HG03039 (cell line): ENCODE measurements around the gene TRIM41.

ENCODE experiments used
- ATAC-seq: cut with Tn5 transposase; IDR thresholded peaks from one replicate; pipeline ENCODE4 v1.9.1; 2021; ENCODE audit warnings: mild to moderate bottlenecking, moderate library complexity; ENCODE audit not compliant: unreplicated experiment

TRIM41 gene

DNA sequence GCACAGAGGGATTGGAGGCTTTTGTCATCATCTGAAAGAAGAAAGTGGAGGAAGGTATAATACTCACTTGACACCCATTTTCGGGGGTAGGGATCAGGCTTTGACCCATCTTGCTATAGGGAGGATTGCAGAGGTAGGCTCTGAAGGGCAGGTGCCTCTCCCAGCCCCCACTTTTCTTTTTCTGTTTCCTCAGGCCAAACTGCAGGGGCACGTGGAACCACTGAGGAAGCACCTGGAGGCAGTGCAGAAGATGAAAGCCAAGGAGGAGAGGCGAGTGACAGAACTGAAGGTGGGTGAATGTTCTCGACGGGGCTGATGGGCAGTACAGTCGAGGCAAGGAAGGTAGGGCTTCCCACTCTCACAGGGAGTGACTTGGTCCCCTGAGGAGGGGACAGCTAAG, 7.5 kb downstream of the TRIM41 start:
- no peak for ATAC-seq

DNA sequence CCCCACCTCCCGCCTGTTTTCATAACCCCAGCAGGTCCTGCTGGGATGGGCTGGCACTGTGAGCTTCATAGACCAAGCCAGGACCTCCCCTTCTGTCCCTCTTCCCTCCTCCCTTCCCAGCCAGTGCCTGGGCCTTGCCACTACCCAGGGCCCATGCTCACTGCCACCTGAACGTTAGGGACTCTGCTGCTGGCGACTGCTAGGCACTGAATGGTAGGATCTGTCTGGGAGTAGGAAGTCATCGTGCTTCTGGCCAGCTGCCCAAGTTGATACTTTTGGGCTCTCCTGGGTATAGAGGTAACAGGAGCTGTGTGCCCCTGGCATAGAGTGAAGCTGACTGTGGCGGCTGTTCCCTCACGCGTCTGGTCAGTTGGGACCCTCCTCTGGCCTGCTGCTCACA, 8.4 kb downstream of the TRIM41 start:
- no peak for ATAC-seq

DNA sequence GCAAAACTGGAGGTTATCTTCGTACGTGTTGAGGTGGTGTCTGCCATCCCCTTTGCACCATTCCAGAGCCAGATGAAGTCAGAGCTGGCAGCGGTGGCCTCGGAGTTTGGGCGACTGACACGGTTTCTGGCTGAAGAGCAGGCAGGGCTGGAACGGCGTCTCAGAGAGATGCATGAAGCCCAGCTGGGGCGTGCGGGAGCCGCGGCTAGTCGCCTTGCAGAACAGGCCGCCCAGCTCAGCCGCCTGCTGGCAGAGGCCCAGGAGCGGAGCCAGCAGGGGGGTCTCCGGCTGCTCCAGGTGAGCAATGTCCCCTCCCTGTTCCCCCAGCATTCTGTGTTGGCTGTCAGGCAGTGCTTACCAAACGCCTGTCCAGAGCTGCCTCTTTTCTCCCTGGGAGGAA, 9.5 kb downstream of the TRIM41 start:
- ATAC-seq, result no peak

DNA sequence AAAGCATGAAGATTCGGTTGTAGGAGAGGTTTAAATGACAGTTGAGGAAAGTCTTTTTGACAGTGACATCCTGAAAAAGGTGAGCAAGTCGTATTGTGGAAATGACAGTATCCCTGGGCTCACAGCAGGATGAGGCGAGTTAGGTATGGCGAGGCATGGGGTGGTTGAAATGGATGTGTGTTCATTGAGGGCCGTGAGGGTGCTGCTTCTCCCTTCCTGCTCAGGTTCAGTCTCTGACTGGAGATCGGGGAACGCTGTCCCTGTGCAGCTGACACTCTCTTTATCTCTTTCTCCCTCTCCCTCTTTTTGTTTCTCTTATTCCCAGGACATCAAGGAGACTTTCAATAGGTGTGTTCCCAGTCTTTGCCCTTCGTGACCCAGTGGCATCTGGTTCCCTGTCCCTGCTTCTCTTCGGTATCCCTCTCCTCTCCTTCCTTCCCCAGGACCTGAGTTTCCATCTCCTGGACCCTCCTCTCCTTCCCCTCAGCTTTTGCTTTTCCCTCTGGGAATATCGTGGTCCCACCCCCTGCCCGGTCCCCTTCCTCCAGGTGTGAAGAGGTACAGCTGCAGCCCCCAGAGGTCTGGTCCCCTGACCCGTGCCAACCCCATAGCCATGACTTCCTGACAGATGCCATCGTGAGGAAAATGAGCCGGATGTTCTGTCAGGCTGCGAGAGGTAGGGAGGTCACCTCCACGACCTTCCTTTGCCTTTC, 10.2 kb downstream of the TRIM41 start:
- no peak for ATAC-seq

DNA sequence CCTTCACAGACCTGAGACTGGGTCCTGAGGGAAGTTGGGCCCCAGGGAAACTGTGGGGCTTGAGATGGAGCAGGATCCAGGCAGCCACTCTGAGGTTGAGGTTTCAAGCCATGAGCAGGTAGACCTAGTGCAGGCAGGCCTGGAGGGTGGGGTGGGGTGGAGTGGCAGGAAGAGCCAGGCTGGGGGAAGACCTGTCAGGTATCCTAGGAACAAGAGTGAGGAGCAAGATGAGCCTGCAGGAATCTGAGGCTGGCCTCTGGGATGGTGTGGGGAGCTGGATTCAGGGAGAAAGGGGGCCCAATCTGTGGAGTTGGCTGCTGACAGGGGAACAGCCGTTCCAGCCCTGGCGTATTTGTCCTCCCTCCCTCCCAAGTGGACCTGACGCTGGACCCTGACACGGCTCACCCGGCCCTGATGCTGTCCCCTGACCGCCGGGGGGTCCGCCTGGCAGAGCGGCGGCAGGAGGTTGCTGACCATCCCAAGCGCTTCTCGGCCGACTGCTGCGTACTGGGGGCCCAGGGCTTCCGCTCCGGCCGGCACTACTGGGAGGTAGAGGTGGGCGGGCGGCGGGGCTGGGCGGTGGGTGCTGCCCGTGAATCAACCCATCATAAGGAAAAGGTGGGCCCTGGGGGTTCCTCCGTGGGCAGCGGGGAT, 10.8 kb downstream of the TRIM41 start:
- no peak for ATAC-seq

DNA sequence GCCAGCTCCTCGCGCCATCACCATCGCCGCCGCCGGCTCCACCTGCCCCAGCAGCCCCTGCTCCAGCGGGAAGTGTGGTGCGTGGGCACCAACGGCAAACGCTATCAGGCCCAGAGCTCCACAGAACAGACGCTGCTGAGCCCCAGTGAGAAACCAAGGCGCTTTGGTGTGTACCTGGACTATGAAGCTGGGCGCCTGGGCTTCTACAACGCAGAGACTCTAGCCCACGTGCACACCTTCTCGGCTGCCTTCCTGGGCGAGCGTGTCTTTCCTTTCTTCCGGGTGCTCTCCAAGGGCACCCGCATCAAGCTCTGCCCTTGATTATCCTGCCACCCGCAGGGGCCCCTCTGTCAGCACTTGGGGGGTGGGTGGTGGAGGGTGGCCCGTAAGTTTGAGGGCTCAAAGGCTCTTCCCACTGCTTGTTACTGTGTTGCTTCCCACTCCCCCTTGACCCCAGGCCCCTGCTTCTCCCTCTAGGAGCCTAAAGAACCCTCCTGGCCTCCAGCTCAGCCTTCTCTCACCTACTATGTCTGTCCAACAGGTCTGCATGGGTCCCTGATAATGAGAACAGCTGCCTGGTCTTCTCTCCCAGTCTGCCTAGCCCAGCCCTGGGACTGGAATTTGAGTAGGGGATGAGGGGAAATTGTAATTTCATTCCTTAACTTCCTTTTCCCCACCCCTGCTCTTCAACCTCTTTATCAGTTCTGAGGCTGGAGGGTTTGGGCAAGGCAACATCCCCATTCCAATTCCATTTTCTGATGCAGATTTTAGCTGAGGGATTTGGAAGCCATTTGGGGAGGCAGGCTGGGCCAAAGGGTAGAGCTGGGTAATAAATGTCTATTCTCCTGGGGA, 11.6 kb downstream of the TRIM41 start:
- no peak for ATAC-seq

DNA sequence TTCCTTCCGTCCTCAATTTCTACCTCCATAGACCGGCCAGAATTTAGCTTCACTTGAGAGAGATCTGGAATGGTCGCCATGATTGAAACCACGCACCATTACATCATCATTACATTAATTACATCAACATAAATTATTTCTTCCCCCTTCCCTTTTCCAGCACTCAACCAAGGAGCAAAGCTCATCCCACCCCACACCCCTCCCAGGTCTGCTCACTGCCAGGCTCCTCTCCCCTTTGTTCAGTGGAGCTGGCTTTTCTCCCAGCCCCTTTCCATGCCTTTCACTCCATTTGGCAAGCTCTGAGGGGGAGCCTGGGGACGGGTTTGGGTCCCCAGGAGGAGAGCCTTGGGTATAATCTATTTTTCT, 12.2 kb downstream of the TRIM41 start:
- no peak for ATAC-seq

DNA sequence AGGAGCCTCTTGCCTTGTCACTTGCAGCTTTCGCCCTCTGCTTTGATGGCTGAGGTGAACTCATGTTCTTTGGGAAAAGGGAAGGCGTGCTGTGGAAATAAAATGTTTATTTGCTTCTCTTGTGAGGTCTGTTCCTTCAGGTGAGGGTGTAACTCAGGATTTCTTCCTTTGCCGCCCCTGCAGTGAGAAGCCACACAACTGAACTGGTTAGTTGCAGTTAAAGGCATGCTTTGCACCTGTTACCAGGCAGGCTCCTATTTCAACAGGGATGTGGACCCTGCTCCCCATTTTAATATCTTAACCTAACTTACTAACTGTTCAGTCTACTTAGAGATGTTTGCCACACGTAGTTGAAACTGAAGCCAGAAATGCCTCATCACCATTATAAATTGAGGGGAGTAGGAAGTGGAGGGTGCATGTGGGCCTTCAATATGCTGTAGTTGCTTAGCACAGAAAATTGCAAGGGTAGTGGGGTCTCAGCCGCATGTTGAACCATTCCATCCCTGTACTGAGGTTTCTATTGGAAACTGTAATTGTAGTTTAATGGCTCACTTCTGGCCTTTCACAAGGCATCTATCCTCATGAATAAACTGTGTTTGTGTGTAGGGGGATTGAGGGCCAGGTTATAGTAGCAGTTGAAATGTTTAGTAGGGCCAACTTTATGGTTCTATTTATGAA, 12.7 kb downstream of the TRIM41 start:
- no peak for ATAC-seq

DNA sequence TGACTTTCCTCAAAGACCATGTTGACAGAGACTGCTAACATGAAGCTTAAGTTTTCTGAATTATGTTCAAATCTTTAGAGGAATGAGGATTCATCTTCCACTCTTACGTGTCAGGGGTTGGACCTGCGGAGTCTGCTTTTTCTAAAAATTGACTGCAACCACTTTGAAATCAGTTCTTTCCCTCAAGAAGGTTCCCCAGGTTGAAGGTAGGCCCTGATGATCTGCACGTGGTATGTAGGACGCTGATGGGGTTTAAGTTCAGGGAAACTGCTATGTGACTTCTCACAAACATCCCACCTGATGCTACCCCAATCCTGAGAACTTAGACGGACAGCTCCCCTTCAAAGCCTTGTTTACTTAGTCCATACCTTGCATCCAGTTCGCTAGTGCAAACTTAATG, 13.4 kb downstream of the TRIM41 start:
- ATAC-seq, result no peak

DNA sequence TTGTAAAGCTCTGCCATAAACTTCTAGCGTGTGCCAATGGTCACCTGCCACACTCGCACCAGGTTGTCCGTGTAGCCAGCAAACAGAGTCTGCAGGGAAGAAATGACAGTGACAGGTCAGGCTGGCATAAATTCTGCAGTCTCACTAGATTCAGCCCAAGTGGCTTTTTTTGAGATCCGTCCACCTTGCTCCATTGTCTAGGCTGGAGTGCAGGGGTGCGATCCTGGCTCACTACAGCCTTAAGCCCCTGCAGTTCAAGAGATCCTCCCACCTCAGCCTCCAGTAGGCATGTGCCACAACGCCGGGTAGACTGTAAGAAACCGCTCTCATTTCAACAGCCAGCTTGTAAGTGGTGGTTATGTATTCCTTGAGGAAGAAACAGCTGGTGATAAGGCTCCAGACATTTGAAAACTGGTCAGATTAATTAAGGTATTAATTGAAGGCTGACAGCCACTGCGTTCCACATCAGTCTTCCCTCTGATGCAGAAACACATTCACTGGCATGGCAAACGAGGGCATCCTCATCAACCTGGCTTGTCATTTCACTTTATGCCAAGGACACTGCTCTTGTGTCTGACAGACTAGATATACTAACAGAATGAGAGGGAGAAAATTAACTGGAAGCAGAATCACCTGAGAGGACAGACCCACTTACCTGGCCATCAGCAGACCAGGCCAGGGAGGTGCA, 14.0 kb downstream of the TRIM41 start:
- no peak for ATAC-seq

DNA sequence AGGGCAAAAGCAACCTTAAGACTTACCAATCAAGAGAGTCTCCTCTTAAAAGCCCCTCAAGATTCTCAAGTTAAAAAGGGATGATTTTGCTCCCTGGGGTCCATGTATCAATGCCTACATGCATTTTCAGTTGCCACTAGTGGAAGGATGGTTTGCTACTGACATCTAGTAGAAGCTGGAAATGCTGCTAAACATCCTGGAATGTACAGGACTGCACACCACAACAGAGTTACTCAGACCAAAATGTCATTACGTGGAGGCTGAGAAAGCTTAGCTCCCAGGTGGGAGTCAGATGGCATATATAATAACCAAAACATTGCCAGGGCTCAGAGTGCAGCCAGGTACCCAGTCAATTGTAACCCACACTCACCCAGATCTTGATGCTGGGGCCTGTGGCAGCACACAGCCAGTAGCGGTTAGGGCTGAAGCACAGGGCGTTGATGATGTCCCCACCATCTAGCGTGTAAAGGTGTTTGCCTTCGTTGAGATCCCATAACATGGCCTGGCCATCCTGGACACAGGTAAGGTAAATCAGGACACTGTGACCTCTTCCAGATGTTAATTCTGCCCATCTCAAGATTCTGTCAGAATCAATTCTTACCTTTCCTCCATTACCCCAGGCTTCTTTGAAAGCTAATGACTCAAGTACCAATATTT, 14.8 kb downstream of the TRIM41 start:
- no peak for ATAC-seq

DNA sequence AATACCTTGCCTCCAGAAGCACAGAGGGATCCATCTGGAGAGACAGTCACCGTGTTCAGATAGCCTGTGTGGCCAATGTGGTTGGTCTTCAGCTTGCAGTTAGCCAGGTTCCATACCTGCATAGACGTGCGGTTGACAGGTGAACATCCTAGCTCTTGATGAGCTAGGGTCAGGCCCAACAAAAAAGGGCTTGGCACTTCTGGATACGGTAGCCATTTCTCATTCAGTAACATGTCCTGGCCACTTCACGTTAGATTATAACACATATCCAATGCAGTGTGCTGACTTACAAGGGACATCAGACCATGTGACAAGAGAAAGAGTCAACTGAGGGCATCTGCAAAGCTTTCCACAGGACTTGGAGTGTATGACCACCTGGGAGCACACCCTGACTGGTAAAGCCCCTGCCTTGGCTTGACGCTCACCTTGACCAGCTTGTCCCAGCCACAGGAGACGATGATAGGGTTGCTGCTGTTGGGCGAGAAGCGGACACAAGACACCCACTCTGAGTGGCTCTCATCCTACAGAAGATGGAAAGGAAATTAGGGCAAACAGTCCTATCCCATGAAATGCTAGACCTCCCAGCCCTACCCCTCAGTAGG, 16.1 kb downstream of the TRIM41 start:
- no peak for ATAC-seq

DNA sequence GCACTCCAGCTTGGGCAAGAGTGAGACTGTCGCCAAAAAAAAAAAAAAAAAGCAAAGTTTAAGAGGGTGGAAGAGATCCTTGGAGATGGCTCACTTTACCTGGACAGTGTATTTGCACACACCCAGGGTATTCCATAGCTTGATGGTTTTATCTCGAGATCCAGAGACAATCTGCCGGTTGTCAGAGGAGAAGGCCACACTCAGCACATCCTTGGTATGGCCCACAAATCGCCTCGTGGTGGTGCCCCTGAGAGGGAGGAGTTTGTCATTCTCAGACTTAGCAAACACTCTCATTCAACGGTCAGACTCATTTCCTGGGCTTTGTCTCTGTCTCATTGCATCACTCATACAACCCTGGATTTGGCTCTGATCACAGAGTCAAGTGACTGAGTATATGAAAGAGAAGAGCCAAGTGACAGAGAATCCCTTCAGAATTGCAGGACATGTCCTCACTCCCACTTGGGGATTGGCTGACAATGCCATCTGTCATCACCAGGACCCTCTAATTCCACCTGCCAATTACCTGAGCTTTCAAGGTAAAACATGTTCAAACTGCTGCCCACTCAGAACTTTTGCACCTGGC, 18.4 kb downstream of the TRIM41 start:
- ATAC-seq, result no peak

DNA sequence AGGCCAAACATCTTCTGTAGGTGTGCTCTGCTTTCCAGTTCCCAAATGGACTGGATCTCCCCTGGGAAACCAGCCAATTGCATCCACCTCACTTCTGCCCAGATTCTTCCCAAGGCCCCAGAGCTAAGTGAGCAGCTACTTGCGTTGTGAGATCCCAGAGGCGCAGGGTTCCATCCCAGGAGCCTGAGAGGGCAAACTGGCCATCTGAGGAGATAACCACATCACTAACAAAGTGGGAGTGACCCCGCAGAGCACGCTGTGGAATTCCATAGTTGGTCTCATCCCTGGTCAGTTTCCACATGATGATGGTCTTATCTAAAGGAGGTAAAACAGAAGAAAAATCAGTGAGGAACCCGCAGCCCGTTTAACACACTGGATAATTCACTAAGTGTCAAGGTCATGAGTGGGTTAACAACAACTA, 19.0 kb downstream of the TRIM41 start:
- ATAC-seq, result no peak

DNA sequence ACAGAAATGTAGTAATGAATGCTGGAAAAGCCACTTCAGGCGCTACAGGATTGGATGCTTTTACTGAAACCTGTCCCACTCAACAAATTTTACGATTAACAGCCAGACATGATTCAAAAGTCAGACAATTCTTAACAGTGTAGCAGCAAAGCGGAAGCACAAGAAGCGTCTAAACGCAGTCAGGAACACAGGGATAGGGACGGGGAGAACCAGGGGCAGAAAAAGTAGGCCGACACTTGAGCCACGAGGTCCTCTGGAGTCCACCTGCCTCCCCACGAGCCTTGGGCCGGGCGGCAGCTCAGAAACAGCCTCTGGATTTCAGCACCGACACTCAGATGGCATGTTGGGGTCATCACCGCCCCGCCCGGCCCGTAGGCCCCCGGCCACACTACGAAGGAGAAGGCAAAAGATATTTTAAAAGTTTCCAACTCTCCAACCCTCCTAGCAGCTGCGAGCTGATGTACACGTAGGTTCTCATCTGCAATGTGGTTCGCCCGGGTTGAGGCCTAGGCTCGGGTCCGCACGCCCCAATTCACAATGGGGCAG, 20.0 kb downstream of the TRIM41 start:
- no peak for ATAC-seq

DNA sequence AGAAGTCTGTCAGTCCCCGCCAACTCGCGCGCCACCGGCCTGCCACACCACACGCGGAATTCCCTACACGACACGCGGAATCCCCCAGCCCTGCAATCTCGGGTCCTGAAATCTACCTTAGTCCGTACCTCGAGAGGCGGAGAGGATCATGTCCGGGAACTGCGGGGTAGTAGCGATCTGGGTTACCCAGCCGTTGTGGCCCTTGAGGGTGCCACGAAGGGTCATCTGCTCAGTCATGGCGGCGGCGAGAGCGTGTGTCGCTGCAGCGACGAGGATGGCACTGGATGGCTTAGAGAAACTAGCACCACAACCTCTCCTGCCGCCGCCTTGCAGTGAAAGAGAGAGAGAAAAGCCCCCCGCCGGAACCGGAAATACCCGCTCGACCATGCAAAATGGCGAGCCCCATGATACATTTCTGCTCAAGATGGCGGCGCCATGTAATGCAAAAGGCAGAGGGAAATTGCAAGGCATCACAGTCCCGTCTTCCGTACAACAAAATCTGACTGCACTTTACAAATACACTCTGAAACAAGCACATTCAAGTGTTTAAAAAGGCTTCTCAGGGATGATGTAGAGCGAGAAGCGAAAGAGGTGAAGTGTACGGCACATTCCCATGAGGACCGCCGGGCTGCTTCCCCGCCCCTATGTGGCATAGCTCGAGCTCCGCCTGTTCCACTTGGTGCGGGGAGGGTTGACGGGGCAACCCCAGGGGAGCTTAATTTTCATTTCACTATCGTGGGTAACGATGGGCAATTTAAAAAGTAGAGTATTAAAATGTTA, 20.7 kb downstream of the TRIM41 start, which contains the start of gene RACK1:
Gene RACK1, minus strand, starts transcription at position 343 of the 780 bp plus-strand sequence. Its CDS starts 106 bp downstream, at position 237.
- peak; percentile 45 for ATAC-seq

DNA sequence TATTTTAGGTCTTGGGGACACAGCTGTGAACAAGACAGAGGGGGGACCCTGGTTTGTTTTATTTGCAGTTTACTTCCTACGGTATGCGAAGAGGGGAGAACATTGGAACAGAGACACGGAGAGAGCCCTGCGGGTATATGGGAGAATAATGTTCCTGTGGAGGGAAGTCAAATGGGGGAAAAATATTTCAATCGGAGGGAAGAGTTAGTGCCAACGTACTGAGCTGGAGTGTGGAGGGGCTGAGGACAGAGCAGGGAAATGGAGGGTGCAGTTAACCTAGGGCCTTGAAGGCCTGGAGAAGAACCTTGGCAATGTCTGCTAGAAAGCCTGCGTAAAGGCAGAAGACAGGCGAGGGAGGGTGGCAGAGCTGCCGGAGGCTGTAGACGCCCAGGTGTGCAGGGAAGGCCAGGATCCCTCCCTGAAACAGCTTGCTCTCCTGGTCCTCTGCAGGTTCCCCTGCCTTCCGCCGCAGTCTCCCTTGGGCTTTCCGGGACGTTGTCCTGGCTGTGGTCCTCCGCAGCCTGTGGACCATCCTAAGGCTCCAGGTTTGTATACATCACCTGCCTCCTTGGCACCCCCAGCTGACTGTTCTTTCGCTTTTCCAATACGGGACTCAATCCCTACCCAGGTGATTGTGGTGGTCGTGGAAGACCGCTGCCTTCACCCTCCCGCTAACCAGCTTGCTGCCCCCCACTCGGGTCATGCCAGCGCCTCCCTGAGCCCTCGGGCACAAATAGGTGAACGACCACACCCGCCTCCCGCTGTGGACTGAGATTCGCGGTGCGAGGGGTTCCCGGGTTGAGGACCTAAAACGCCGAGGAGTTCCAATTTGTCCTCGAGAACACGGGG, 22.6 kb downstream of the TRIM41 start:
- peak; percentile 2 for ATAC-seq
